ENCODE data around the gene ZNF443. TPM values are rescaled to one million over a fixed set of nuclear protein-coding genes. Genes with fewer than 3 reads are reported as not detected.
"Not testable (repeated sequence)": the region's sequence is repeated elsewhere in the genome, so short reads cannot be mapped to it uniquely, and the experiment has no call there.

Gene ZNF443
- total and polyA plus RNA-seq, 4 donors = 1.4 to 9.4 (median 3.0) TPM

DNA sequence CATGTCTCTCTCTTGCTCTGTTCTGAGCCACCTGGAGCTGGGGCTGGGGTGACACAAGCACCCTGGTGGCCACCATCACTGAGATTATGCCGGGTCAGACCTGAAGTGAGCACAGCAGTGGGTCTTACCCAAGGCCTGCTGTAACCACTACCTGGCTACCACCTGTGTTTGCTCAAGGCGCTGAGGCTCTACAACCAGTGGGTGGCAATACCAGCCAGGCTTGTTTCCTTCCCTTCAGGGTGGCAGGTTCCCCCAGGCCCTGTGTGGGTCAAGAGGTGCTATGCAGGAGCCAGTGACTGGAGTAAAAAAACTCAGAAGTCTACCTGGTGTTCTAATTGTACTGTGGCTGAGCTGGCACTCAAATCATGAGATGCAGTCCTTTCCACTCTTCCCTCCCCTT is 8.0 kb upstream of the ZNF443 start:
- H3K9ac ChIP-seq (ENCODE audit: insufficient read depth in 1 of 2, low read length in 2 of 2) = no peak overlapping the region
- DNase-seq (no peak), ATAC-seq (ENCODE audit: insufficient read depth, low FRiP score) (no peak)
- peaks cover 0 to 8% (median 0%) of the 10 kb centered on the region in 4 donors for H3K36me3 ChIP-seq (ENCODE audit: control insufficient read depth in 4 of 4, insufficient read depth in 4 of 4, low read length in 4 of 4)
- no peak for TF ChIP-seq CTCF (IDR thresholded peaks at IDR 0.05; ENCODE audit: control extremely low read depth, extremely low read depth)
- no peak overlapping the region for H3K27ac ChIP-seq (ENCODE audit: low read depth in 1 of 2, low read length in 1 of 2)
- no peaks in the 10 kb centered on the region for H3K4me1 ChIP-seq (ENCODE audit: control insufficient read depth in 5 of 5, insufficient read depth in 5 of 5, low read length in 5 of 5)
- H3K4me3 ChIP-seq = no peak overlapping the region
- H3K27me3 ChIP-seq (ENCODE audit: control insufficient read depth in 3 of 3, insufficient read depth in 3 of 3, low read length in 2 of 3) = no peaks in the 10 kb centered on the region
- peaks cover 3 to 31% (median 13%) of the 10 kb centered on the region in 4 donors for H3K9me3 ChIP-seq (ENCODE audit: control insufficient read depth in 4 of 4, insufficient read depth in 3 of 4, low read length in 3 of 4)
- WGBS, 2 donors = 44 to 97% methylated on average over 2 of the region's 2 CpGs

DNA sequence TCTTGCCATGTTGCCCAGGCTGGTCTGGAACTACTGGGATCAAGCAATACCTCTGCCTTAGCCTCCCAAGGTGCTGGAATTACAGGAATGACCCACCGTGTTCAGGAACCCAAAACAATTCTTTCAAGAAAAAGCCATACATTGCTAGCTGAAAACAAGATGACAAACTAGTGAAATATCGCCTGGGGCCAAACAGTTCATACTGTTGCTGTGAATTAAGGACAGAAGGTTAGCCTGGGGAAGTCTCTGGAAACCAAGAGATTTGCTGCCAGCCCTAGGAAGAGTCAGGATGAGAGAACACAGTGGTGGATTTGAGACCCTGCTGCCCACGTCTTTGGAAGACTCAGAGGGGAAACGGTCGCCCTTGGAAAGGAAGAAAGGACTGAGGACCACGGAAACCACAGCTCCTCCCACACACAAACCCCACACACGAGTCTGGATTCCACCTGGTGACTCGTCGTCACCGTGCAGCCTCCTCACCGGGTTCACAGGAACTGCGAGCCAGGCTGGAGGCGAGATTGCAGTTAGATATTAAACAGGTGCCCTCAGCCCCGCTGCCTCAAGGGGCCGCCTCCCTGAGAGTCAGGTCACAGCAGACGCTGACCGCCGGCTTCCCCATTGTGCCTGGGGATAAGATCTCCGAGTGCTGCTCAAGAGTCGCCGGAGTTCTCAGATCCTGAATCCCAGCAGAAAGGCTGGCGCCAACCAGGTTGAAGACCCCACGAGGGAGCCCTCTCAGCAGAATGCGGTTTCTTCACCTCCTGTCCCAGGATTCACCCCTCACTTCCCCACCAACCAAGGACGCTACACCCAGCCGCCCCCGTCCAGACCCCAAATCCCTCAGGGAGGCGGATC is 908 bp downstream of the ZNF443 start:
- H3K4me1 ChIP-seq (ENCODE audit: control insufficient read depth in 5 of 5, insufficient read depth in 5 of 5, low read length in 5 of 5); H3K36me3 ChIP-seq (ENCODE audit: control insufficient read depth in 4 of 4, insufficient read depth in 4 of 4, low read length in 4 of 4); H3K9me3 ChIP-seq (ENCODE audit: control insufficient read depth in 4 of 4, insufficient read depth in 3 of 4, low read length in 3 of 4); H3K27me3 ChIP-seq (ENCODE audit: control insufficient read depth in 3 of 3, insufficient read depth in 3 of 3, low read length in 2 of 3): not testable (repeated sequence)
- peak; percentile 24 for ATAC-seq (ENCODE audit: insufficient read depth, low FRiP score)
- peak overlapping the region; percentile 80 to 90 for H3K27ac ChIP-seq (ENCODE audit: low read depth in 1 of 2, low read length in 1 of 2)
- DNase-seq = peak in 2 of 3 donors; percentile 20 to 47
- peak overlapping the region in 1 of 2 donors; percentile 68 for H3K9ac ChIP-seq (ENCODE audit: insufficient read depth in 1 of 2, low read length in 2 of 2)
- peak overlapping the region; percentile 75 for H3K4me3 ChIP-seq
- WGBS, 2 donors = 1% methylated on average over 21 to 24 of the region's 28 CpGs

GRCh38 chr19:12430726-12431299 is 10.0 kb downstream of the ZNF443 start:
- not testable (repeated sequence) for ATAC-seq (ENCODE audit: insufficient read depth, low FRiP score); H3K4me1 ChIP-seq (ENCODE audit: control insufficient read depth in 5 of 5, insufficient read depth in 5 of 5, low read length in 5 of 5); H3K27me3 ChIP-seq (ENCODE audit: control insufficient read depth in 3 of 3, insufficient read depth in 3 of 3, low read length in 2 of 3); H3K27ac ChIP-seq (ENCODE audit: low read depth in 1 of 2, low read length in 1 of 2); H3K9ac ChIP-seq (ENCODE audit: insufficient read depth in 1 of 2, low read length in 2 of 2); H3K4me3 ChIP-seq; H3K9me3 ChIP-seq (ENCODE audit: control insufficient read depth in 4 of 4, insufficient read depth in 3 of 4, low read length in 3 of 4); DNase-seq
- WGBS, 2 donors = 97 to 98% methylated on average over 6 of the region's 6 CpGs
- peaks cover 5 to 26% (median 16%) of the 10 kb centered on the region in 4 donors for H3K36me3 ChIP-seq (ENCODE audit: control insufficient read depth in 4 of 4, insufficient read depth in 4 of 4, low read length in 4 of 4)

DNA sequence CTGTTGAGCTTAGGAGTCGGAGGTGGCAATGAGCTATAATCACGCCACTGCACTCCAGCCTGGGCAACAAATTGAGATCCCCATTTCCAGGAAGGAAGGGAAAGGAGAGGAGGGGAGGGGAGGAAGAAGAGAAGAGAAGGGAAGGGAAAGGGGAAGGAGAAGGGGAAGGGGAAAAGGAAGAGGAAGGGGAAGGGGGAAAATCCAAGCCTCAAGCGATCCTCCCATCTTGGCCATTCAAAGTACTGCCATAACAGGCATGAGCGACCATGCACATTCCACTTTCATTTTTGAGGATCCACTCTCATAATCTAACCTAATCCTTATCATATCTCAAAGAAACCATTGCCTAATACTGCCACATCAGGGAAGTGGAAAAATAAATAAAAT is 14.9 kb downstream of the ZNF443 start:
- Histone ChIP-seq H3K36me3 (ENCODE audit: control insufficient read depth in 4 of 4, insufficient read depth in 4 of 4, low read length in 4 of 4) (peaks cover 2 to 14% (median 9%) of the 10 kb centered on the region in 4 donors), H3K9ac (ENCODE audit: insufficient read depth in 1 of 2, low read length in 2 of 2) (no peak overlapping the region), H3K27ac (ENCODE audit: low read depth in 1 of 2, low read length in 1 of 2) (no peak overlapping the region), H3K4me3 (no peak overlapping the region), H3K4me1 (ENCODE audit: control insufficient read depth in 5 of 5, insufficient read depth in 5 of 5, low read length in 5 of 5) (no peaks in the 10 kb centered on the region), H3K27me3 (ENCODE audit: control insufficient read depth in 3 of 3, insufficient read depth in 3 of 3, low read length in 2 of 3) (no peaks in the 10 kb centered on the region), H3K9me3 (ENCODE audit: control insufficient read depth in 4 of 4, insufficient read depth in 3 of 4, low read length in 3 of 4) (peaks cover 0 to 6% (median under 1%) of the 10 kb centered on the region in 4 donors)
- 92 to 97% methylated on average over 4 of the region's 4 CpGs for WGBS, 2 donors
- DNase-seq (no peak), ATAC-seq (ENCODE audit: insufficient read depth, low FRiP score) (no peak)
- no peak for TF ChIP-seq CTCF (IDR thresholded peaks at IDR 0.05; ENCODE audit: control extremely low read depth, extremely low read depth)

Measured in lung (tissue), 12 donors.